HG02981 (cell line): ENCODE results near the gene RANBP3.

Experiments
- ATAC-seq: cut with Tn5 transposase; IDR thresholded peaks from one replicate; pipeline ENCODE4 v1.9.1; 2021; ENCODE audit warnings: mild to moderate bottlenecking, moderate library complexity; ENCODE audit not compliant: unreplicated experiment

Gene RANBP3

DNA sequence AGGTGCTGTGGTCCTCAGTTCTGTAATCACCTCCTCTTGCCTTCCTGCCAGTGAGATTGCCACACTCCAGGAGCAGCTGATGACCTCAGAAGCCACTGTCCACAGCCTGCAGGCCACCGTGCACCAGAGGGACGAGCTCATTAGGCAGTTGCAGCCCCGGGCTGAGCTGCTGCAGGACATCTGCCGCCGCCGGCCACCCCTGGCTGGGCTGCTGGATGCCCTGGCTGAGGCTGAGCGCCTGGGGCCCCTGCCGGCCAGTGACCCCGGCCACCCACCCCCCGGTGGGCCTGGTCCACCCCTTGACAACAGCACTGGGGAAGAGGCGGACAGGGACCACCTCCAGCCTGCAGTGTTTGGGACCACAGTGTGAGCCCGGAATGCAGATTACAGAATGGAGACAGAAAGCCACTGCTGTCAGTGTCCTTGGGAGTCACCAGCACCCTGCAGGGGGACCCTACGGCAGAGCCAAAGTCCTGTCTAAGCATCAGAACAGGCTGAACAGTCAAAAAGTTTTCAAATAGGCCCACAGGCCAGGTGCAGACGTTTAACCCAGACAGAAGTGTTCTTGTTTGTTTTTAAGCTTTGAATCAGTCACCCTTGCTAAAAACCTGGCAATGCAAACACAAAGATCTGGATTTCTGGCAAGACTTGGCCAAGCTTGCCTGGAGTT, 69.0 kb downstream of the RANBP3 start:
- ATAC-seq: no peak

DNA sequence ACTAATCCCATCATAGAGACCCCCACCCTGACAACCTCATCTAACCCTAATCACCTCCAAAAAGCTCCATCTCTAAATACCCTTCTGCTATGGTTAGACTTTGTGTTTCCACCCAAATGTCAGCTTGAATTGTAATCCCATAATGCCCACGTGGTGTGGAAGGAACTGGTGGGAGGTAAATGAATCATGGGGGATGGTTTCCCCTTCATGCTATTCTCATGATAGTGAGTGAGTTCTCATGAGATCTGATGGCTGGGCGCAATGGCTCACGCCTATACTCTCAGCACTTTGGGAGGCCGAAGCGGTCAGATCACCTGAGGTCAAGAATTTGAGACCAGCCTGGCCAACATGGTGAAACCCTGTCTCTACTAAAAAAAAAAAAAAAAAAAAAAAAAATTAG, 70.7 kb downstream of the RANBP3 start:
- no peak for ATAC-seq

- ATAC-seq: peak; percentile 0
Observed at GRCh38 chr19:5905114-5905778, 72.7 kb downstream of the RANBP3 start.

DNA sequence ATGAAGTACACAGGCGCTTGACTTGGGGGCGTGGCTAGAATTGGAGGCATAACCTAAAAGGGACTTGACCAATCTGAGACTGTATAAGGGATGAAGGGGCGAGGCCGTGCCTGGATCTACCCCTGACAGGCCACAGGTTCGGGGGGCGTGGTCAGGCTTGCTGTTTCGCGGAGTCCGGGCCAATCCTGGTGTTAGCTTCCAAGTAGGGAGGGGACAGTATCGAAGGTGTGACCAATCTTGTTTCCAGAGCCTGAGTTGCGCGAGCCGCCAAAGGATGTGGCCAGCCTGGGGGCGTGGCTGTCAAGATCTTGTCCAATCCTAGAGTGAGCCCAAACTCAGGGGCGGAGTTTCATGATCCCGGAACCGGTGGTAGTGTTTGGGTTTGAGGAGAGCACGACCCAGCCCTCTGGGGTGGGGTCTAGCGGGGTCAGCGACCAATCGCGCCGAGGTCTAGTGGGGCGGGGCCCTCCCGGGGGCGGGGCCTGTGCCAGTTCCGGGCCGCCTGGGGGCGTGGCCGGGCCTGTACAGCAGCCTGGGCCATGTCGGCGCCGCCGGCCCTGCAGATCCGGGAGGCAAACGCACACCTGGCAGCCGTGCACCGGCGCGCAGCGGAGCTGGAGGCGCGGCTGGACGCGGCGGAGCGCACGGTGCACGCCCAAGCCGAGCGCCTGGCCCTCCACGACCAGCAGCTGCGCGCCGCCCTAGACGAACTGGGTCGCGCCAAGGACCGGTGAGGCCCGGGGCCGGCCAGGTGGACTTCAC, 73.4 kb downstream of the RANBP3 start, which contains the start of gene VMAC:
TSS of gene VMAC (plus strand) at position 521 of the 762 bp plus-strand sequence. CDS start at position 540, 19 bp downstream.
- ATAC-seq: peak; percentile 76

- peak; percentile 27 for ATAC-seq
Observed at GRCh38 chr19:5903624-5904351, 74.2 kb downstream of the RANBP3 start, which contains the start of gene NDUFA11. Gene NDUFA11 (minus strand): TSS chr19:5903790. CDS start chr19:5903708, 82 bp downstream.

- no peak for ATAC-seq
Observed at GRCh38 chr19:5903056-5903623, 74.8 kb downstream of the RANBP3 start.

DNA sequence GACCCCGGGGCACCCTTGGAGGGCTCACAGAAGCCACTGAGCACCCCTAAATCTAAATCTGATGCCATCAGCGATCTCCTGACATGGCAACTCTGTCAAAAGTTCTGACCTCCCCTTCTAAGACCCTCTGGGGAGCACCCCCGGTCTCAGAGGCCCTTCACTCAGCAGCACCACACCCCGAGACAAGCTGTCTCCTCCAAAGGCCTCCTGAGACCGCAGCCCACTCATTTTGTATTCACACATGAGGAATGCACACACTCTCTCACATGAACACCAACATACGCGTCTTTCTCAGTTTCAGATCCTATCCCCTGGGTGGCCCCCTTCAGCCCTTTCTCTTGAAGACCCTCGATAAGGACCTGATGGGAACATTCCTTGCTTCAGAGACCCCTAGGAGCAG, 77.0 kb downstream of the RANBP3 start:
- ATAC-seq: no peak

GRCh38 chr19:5899728-5900526, 78.0 kb downstream of the RANBP3 start:
- ATAC-seq: no peak

- no peak for ATAC-seq
Observed at GRCh38 chr19:5897189-5897969, 80.6 kb downstream of the RANBP3 start.

DNA sequence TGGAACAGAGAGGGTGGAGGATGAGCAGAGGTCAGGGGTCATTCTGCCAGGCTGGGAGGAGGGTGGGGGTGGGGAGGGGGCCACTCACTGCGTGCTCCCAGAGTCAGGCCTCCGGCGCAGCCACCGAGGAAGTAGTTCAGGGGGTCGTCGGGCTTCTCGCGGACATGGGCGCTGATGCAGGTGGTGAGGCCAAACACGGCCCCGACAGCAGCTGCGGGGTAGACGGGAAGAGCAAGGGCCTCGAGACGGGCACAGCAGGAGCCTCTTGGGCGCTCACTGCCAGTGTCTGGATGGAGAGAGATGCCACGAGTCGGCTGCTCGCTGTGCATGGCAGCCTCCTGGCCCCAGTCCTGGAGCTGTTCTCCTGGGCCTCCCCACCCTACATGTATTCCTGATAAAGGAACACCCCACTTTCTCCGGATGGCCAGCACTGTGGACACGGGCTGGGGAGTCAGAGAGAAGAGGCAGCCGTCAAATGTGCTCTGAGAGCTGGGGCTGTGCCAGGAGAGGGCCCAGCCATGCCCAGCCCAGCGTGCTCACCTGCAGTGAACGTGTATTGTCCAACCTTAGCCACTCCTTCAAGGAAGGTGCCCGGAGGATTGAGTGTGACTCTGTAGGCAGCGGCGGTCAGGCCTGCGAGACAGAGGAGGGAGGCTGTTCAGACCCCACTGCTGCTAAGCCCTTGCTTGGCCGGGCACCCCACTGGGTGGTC, 81.4 kb downstream of the RANBP3 start:
- no peak for ATAC-seq

DNA sequence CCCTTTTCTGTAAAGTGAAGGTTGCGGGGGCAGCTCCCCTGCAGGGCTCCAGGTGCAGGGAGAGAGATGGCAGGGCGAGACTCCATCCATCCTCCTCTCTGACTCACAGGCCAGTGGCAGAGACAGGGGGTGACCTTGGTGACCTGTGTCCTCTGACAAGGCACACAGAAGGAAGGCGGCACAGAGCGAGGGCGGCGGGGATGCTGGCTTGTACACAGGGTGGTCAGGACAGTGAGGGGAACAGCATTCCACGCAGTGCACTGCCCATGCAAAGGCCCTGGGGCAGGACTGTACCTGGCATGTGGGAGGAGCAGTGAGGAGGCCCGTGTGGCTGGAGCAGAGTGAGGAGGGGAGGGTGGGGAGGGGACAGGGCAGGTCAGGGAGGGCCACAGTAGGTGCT, 82.0 kb downstream of the RANBP3 start:
- ATAC-seq: no peak

GRCh38 chr19:5895409-5895808, 82.5 kb downstream of the RANBP3 start:
- no peak for ATAC-seq

GRCh38 chr19:5894704-5895349, 83.1 kb downstream of the RANBP3 start:
- ATAC-seq: no peak

GRCh38 chr19:5893907-5894703, 83.8 kb downstream of the RANBP3 start:
- ATAC-seq: no peak

GRCh38 chr19:5893296-5893903, 84.5 kb downstream of the RANBP3 start:
- ATAC-seq: no peak

GRCh38 chr19:5892772-5893275, 85.1 kb downstream of the RANBP3 start:
- no peak for ATAC-seq
